ENCODE results near the gene RNASE13. TPM values are rescaled to one million over a fixed set of nuclear protein-coding genes. Genes with fewer than 3 reads are reported as not detected.

Gene RNASE13
- total RNA-seq, 1 experiment from 2014 or later = not detected

DNA sequence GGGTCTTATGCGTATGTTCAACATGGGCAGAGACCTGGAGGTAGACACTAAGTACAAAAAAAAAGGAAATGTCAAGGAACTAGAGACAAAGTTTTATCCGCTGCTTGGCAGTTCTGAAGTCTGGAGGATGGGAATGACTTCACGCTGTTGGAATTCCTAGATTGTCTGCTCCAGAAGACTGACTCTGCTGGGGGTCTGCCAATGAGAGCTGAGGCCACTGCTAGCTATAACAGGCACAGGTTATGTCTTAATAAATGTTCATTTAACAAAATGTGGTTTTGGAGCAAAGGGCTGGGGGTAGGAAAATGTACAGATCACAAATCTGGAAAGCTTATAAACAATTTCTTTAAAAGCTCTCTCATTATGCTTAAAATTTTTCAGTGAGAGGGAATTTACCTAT, 28.9 kb upstream of the RNASE13 start:
- CTCF ChIA-PET = no interaction called here
- in situ Hi-C loops (cut with HindIII; ENCODE audit: low pct_unique_long_range_greater_than_20kb, low sequenced_read_pairs) (no loop called here), intact Hi-C loops (cut with micrococcal nuclease; ENCODE audit: unreplicated experiment) (no loop called here)
- H3K4me1 ChIP-seq (ENCODE audit: control insufficient read depth, insufficient read depth, low read length) = no peaks in the 10 kb centered on the region
- H3K9me3 ChIP-seq (ENCODE audit: control insufficient read depth, insufficient read depth, low read depth, low read length) = no peaks in the 10 kb centered on the region
- peaks cover 2% of the 10 kb centered on the region for H3K27me3 ChIP-seq (ENCODE audit: control insufficient read depth, insufficient read depth, low read length)
- H3K36me3 ChIP-seq (ENCODE audit: control insufficient read depth, insufficient read depth, low read length) = no peaks in the 10 kb centered on the region
- no peak for TF ChIP-seq TCF7L2 (IDR thresholded peaks at IDR 0.05; ENCODE audit: low read depth, low read length)
- TF ChIP-seq, protein P1, sequence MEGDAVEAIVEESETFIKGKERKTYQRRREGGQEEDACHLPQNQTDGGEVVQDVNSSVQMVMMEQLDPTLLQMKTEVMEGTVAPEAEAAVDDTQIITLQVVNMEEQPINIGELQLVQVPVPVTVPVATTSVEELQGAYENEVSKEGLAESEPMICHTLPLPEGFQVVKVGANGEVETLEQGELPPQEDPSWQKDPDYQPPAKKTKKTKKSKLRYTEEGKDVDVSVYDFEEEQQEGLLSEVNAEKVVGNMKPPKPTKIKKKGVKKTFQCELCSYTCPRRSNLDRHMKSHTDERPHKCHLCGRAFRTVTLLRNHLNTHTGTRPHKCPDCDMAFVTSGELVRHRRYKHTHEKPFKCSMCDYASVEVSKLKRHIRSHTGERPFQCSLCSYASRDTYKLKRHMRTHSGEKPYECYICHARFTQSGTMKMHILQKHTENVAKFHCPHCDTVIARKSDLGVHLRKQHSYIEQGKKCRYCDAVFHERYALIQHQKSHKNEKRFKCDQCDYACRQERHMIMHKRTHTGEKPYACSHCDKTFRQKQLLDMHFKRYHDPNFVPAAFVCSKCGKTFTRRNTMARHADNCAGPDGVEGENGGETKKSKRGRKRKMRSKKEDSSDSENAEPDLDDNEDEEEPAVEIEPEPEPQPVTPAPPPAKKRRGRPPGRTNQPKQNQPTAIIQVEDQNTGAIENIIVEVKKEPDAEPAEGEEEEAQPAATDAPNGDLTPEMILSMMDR (IDR thresholded peaks at IDR 0.05) = no peak
- no peak for TF ChIP-seq SIN3A (IDR thresholded peaks at IDR 0.05; ENCODE audit: borderline replicate concordance, insufficient read depth, low read depth, low read length)
- TF ChIP-seq, protein P2, sequence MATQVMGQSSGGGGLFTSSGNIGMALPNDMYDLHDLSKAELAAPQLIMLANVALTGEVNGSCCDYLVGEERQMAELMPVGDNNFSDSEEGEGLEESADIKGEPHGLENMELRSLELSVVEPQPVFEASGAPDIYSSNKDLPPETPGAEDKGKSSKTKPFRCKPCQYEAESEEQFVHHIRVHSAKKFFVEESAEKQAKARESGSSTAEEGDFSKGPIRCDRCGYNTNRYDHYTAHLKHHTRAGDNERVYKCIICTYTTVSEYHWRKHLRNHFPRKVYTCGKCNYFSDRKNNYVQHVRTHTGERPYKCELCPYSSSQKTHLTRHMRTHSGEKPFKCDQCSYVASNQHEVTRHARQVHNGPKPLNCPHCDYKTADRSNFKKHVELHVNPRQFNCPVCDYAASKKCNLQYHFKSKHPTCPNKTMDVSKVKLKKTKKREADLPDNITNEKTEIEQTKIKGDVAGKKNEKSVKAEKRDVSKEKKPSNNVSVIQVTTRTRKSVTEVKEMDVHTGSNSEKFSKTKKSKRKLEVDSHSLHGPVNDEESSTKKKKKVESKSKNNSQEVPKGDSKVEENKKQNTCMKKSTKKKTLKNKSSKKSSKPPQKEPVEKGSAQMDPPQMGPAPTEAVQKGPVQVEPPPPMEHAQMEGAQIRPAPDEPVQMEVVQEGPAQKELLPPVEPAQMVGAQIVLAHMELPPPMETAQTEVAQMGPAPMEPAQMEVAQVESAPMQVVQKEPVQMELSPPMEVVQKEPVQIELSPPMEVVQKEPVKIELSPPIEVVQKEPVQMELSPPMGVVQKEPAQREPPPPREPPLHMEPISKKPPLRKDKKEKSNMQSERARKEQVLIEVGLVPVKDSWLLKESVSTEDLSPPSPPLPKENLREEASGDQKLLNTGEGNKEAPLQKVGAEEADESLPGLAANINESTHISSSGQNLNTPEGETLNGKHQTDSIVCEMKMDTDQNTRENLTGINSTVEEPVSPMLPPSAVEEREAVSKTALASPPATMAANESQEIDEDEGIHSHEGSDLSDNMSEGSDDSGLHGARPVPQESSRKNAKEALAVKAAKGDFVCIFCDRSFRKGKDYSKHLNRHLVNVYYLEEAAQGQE (IDR thresholded peaks at IDR 0.05; ENCODE audit: insufficient read depth in 1 of 2, low read depth in 2 of 2, low read length in 1 of 2) = no peak
- TF ChIP-seq POLR2AphosphoS5 (IDR thresholded peaks at IDR 0.05; ENCODE audit: low read depth, low read length) = no peak
- H3K4me3 ChIP-seq (ENCODE audit: low read depth in 2 of 2, low read length in 2 of 2) = no peak overlapping the region
- DNase-seq (ENCODE audit: low read depth, low spot score) (no peak), ATAC-seq (no peak)
- no TSS peak for BruUV-seq (replicated peaks)
- H3K27ac ChIP-seq (ENCODE audit: low read length) = no peak overlapping the region
- POLR2A ChIA-PET = no interaction called here

DNA sequence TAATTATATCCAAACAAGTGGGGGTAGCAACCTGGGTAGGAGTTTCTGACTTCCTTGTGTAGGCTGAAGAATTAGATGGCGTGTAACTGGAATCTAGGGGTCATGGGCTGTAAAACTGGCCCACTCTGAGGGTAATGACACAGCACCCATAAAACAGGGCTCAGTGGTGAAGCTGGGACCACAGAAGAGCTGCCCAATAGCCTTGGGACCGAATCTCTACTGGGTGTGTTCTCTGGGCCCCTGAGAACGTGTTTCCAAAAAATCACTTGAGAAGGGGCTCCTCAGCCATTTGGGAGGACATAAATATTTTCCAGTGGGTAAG, 26.7 kb upstream of the RNASE13 start:
- POLR2A ChIA-PET = no interaction called here
- no peak overlapping the region for H3K4me3 ChIP-seq (ENCODE audit: low read depth in 2 of 2, low read length in 2 of 2)
- no peaks in the 10 kb centered on the region for H3K4me1 ChIP-seq (ENCODE audit: control insufficient read depth, insufficient read depth, low read length)
- no peak for TF ChIP-seq TCF7L2 (IDR thresholded peaks at IDR 0.05; ENCODE audit: low read depth, low read length)
- TF ChIP-seq, protein P2 (IDR thresholded peaks at IDR 0.05; ENCODE audit: insufficient read depth in 1 of 2, low read depth in 2 of 2, low read length in 1 of 2) = no peak
- no peak for TF ChIP-seq SIN3A (IDR thresholded peaks at IDR 0.05; ENCODE audit: borderline replicate concordance, insufficient read depth, low read depth, low read length)
- TF ChIP-seq, protein P1 (IDR thresholded peaks at IDR 0.05) = no peak
- TF ChIP-seq POLR2AphosphoS5 (IDR thresholded peaks at IDR 0.05; ENCODE audit: low read depth, low read length) = no peak
- H3K36me3 ChIP-seq (ENCODE audit: control insufficient read depth, insufficient read depth, low read length) = no peaks in the 10 kb centered on the region
- intact Hi-C loops (cut with micrococcal nuclease; ENCODE audit: unreplicated experiment) = no loop called here
- BruUV-seq (replicated peaks) = no TSS peak
- no peak overlapping the region for H3K27ac ChIP-seq (ENCODE audit: low read length)
- DNase-seq (ENCODE audit: low read depth, low spot score) (no peak), ATAC-seq (no peak)
- in situ Hi-C loops (cut with HindIII; ENCODE audit: low pct_unique_long_range_greater_than_20kb, low sequenced_read_pairs) = no loop called here
- CTCF ChIA-PET = no interaction called here
- no peaks in the 10 kb centered on the region for H3K9me3 ChIP-seq (ENCODE audit: control insufficient read depth, insufficient read depth, low read depth, low read length)
- peaks cover 2% of the 10 kb centered on the region for H3K27me3 ChIP-seq (ENCODE audit: control insufficient read depth, insufficient read depth, low read length)

Measured in Panc1 (cell line).